Measurements from ENCODE around the gene SLC35E2B. TPM values are rescaled to one million over a fixed set of nuclear protein-coding genes. Genes with fewer than 3 reads are reported as not detected.

Gene SLC35E2B
- total RNA-seq, 1 experiment from 2014 or later, result 51.3 TPM

GRCh38 chr1:1612104-1612400 is 80.5 kb downstream of the SLC35E2B start:
- TF ChIP-seq JAZF1 (CRISPR knock-in tag; IDR thresholded peaks at IDR 0.05), result no peak
- no peak for TF ChIP-seq SMAD4 (CRISPR knock-in tag; IDR thresholded peaks at IDR 0.05)
- TF ChIP-seq OVOL2 (CRISPR knock-in tag; IDR thresholded peaks at IDR 0.05; ENCODE audit: borderline replicate concordance), result no peak
- TF ChIP-seq GTF2I (CRISPR knock-in tag; conservative IDR thresholded peaks at IDR 0.05), result no peak

DNA sequence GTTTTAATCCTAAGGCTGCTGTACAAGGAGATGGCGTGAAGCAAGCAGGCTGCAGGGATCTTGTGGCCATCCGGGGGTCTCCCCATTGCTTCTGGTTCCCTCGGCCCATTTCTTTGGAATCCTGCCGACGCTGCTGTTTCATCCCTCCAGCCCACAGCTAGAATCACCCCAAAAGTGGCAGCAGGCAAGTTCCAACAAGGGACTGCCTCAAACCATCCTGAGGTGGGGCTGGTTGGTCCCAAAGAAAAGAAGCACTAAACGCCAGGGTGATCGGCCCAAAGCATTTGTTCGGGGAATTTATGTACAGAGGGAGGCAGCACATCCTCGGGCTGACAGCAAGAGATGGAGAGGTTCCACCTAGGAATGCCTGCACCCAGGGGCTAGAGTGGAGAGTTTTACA is 81.8 kb downstream of the SLC35E2B start:
- ChIA-PET POLR2A (no interaction called here), CTCF (no interaction called here)
- peaks cover 16% of the 10 kb centered on the region for H3K4me1 Mint-ChIP-seq
- TF ChIP-seq, protein P1, sequence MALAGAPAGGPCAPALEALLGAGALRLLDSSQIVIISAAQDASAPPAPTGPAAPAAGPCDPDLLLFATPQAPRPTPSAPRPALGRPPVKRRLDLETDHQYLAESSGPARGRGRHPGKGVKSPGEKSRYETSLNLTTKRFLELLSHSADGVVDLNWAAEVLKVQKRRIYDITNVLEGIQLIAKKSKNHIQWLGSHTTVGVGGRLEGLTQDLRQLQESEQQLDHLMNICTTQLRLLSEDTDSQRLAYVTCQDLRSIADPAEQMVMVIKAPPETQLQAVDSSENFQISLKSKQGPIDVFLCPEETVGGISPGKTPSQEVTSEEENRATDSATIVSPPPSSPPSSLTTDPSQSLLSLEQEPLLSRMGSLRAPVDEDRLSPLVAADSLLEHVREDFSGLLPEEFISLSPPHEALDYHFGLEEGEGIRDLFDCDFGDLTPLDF (CRISPR knock-in tag; IDR thresholded peaks at IDR 0.05), result no peak
- TF ChIP-seq ERG (CRISPR knock-in tag; IDR thresholded peaks at IDR 0.05) (no peak), ATF1 (CRISPR knock-in tag; IDR thresholded peaks at IDR 0.05) (no peak), FOXJ3 (CRISPR knock-in tag; IDR thresholded peaks at IDR 0.05; ENCODE audit: borderline replicate concordance) (no peak), NR2C2 (CRISPR knock-in tag; IDR thresholded peaks at IDR 0.05) (no peak), CTCF (IDR thresholded peaks at IDR 0.05) (no peak)
- TF ChIP-seq, protein P2, sequence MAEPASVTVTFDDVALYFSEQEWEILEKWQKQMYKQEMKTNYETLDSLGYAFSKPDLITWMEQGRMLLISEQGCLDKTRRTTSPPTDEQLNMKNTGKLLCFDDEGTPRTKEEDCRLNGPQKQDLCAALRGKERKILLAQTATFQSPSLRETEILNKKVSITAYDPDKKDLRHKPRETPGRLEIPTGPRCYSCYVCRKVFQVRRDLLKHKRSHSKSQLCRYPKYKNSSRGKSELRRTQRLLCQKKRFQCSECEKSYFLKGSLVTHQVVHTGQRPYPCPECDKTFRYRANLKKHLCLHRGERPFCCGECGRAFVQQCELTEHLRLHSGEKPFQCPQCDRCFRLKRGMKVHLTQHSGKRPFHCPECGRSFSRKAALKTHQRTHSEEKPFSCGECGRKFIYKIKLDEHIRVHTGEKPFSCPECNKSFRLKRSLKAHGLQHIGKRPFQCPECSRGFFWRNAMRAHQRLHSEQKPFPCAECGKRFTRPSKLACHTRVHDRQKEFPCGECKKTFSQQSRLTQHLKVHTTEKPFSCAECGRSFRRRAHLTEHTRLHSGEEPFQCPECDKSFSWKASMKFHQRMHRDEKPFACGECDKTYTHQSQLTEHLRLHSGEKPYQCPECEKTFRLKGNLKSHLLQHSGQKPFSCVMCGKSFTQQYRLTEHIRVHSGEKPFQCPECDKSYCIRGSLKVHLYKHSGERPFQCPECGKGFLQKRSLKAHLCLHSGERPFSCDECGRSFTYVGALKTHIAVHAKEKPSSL (CRISPR knock-in tag; conservative IDR thresholded peaks at IDR 0.05), result no peak
- H3K27ac Mint-ChIP-seq, result peak overlapping the region; percentile 78; the same call in 1 of the 2 replicates
- H3K9me3 Mint-ChIP-seq, result no peaks in the 10 kb centered on the region
- 0 out of 2 replicates have a peak, but pooled peaks cover 5% of the 10 kb centered on the region for H3K36me3 Mint-ChIP-seq
- no peak for DNase-seq (ENCODE audit: low spot score)
- H3K4me3 Mint-ChIP-seq, result no peak overlapping the region
- H3K27me3 Mint-ChIP-seq (ENCODE audit: low read depth), result no peaks in the 10 kb centered on the region
- ATAC-seq, result no peak

More at GRCh38 chr1:1612104-1612400, 80.5 kb downstream of the SLC35E2B start:
- ChIA-PET CTCF (interaction anchor here (0.9 kb wide), 1 partner anchor 67 kb away, joined by 3 read pairs; no protein-coding TSS in a partner anchor), POLR2A (no interaction called here)
- H3K27me3 Mint-ChIP-seq (ENCODE audit: low read depth), result no peaks in the 10 kb centered on the region
- H3K4me1 Mint-ChIP-seq, result peaks cover 18% of the 10 kb centered on the region
- no peak overlapping the region for H3K27ac Mint-ChIP-seq
- no peak for DNase-seq (ENCODE audit: low spot score)
- no peaks in the 10 kb centered on the region for H3K9me3 Mint-ChIP-seq
- no peak for ATAC-seq
- H3K4me3 Mint-ChIP-seq, result no peak overlapping the region
- H3K36me3 Mint-ChIP-seq, result 0 out of 2 replicates have a peak, but pooled peaks cover 5% of the 10 kb centered on the region

- ChIA-PET CTCF (no interaction called here), POLR2A (no interaction called here)
- ATAC-seq (no peak), DNase-seq (ENCODE audit: low spot score) (no peak)
- no peaks in the 10 kb centered on the region for H3K27me3 Mint-ChIP-seq (ENCODE audit: low read depth)
- H3K4me3 Mint-ChIP-seq, result no peak overlapping the region
- no peaks in the 10 kb centered on the region for H3K9me3 Mint-ChIP-seq
- peaks cover 15% of the 10 kb centered on the region for H3K4me1 Mint-ChIP-seq
- no peak overlapping the region for H3K27ac Mint-ChIP-seq
- no peak for TF ChIP-seq FOXJ3 (CRISPR knock-in tag; IDR thresholded peaks at IDR 0.05; ENCODE audit: borderline replicate concordance)
- no peak for TF ChIP-seq ZNF281 (CRISPR knock-in tag; IDR thresholded peaks at IDR 0.05)
- TF ChIP-seq RORB (CRISPR knock-in tag; IDR thresholded peaks at IDR 0.05), result no peak
- TF ChIP-seq HMGA2 (CRISPR knock-in tag; IDR thresholded peaks at IDR 0.05), result no peak
- no peak for TF ChIP-seq NFE2L1 (CRISPR knock-in tag; IDR thresholded peaks at IDR 0.05)
- no peak for TF ChIP-seq KAT7 (CRISPR knock-in tag; IDR thresholded peaks at IDR 0.05; ENCODE audit: borderline replicate concordance)
- TF ChIP-seq CREM (CRISPR knock-in tag; IDR thresholded peaks at IDR 0.05), result no peak
- TF ChIP-seq IRF2 (CRISPR knock-in tag; IDR thresholded peaks at IDR 0.05; ENCODE audit: borderline replicate concordance, low read depth), result no peak
- no peak for TF ChIP-seq TEAD4 (CRISPR knock-in tag; IDR thresholded peaks at IDR 0.05)
- no peak for TF ChIP-seq JUN (CRISPR knock-in tag; IDR thresholded peaks at IDR 0.05)
- no peak for TF ChIP-seq JAZF1 (CRISPR knock-in tag; IDR thresholded peaks at IDR 0.05)
- no peak for TF ChIP-seq RELA (CRISPR knock-in tag; IDR thresholded peaks at IDR 0.05; ENCODE audit: borderline replicate concordance)
- TF ChIP-seq, protein P3, sequence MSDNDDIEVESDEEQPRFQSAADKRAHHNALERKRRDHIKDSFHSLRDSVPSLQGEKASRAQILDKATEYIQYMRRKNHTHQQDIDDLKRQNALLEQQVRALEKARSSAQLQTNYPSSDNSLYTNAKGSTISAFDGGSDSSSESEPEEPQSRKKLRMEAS (CRISPR knock-in tag; IDR thresholded peaks at IDR 0.05), result no peak
- no peak for TF ChIP-seq TP53 (CRISPR knock-in tag; IDR thresholded peaks at IDR 0.05)
- H3K36me3 Mint-ChIP-seq, result 0 out of 2 replicates have a peak, but pooled peaks cover 5% of the 10 kb centered on the region
Observed at GRCh38 chr1:1609822-1610485, 82.6 kb downstream of the SLC35E2B start.
